ENCODE measurements around the gene OR11H1.
"Not testable (repeated sequence)": the region's sequence is repeated elsewhere in the genome, so short reads cannot be mapped to it uniquely, and the experiment has no call there.

OR11H1 gene, protein sequence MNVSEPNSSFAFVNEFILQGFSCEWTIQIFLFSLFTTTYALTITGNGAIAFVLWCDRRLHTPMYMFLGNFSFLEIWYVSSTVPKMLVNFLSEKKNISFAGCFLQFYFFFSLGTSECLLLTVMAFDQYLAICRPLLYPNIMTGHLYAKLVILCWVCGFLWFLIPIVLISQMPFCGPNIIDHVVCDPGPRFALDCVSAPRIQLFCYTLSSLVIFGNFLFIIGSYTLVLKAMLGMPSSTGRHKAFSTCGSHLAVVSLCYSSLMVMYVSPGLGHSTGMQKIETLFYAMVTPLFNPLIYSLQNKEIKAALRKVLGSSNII

DNA sequence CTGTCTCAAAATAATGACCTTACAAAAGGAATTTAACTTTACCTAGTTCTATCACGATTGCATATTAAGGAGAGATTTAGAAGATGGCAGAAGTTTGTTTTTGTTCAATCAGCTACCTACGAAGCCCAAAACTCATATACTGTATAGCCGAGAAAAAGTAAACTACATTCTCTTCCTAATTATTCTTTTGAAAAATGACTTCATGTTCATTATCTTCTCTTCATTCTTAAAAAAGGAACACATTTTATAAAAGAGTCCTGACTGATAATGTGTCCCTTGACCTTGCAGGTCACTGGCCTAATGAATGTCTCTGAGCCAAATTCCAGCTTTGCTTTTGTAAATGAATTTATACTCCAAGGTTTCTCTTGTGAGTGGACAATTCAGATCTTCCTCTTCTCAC is at the start of gene OR11H1:
OR11H1 (plus strand) TSS at position 301 of the 400 bp plus-strand sequence; CDS start at position 301, 0 bp downstream.
- not testable (repeated sequence) for DNase-seq (ENCODE audit: low read depth in 2 of 2)

GRCh38 chr22:15509967-15510366 is 18.0 kb upstream of the OR11H1 start:
- DNase-seq (ENCODE audit: low read depth in 2 of 2): not testable (repeated sequence)

GRCh38 chr22:15515896-15516295 is 12.1 kb upstream of the OR11H1 start:
- not testable (repeated sequence) for DNase-seq (ENCODE audit: low read depth in 2 of 2)

DNA sequence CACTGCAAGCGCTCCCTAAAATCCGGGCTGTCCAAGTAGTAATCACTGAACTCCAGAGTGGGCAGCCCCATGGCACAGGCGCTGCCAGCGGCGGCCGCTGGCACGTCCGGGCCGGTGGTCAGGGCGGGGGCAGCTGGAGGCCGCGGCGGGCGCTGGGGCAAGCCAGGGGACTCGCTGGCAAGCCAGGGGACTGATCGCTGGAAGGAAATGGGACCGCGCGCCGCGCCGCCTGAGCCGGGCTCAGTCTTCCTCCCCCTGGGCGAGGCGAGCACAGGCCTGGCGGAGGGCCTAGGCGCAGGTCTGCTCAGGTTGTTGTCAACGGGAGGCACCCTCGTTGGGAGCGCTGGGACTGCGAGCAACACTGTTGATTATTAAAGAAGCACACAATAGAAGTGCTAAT is 25.8 kb downstream of the OR11H1 start:
- not testable (repeated sequence) for DNase-seq (ENCODE audit: low read depth in 2 of 2)

DNA sequence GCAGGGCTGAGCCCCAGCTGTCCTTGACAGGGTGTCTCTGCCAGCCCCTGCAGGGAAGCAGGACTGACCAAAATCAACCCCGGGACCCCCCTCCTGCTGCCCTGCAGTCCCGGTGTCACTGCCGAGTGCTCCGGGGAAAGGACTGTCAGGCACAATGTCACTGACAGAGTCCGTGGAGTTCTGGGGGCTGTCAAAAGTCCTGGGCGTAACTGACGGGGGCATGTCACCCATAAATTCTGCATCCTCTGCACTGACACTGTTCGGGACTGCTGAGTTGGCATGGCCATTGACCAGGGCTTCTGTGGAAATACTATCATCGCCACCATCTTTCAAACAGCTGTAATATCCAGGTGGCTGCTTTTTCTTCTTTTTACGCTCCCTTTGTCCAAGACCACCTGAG is 35.5 kb downstream of the OR11H1 start:
- DNase-seq (ENCODE audit: low read depth in 2 of 2): not testable (repeated sequence)

- DNase-seq (ENCODE audit: low read depth in 2 of 2): not testable (repeated sequence)
Measured at GRCh38 chr22:15565063-15565462, 37.1 kb downstream of the OR11H1 start.
